Testis (tissue), 2 donors: Measurements from ENCODE around the gene IWS1.

Experiments used
- CTCF ChIP-seq, 3 experiments: fragments of 450-650 bp in 2 of 3; fragments of 200-600 bp in 1 of 3; sonication (generic) in 1 of 3; IDR thresholded peaks; one replicate each; pipeline ENCODE4 v1.5.1; 2016 to 2019; ENCODE audit warnings: antibody characterized with exemption in 3 of 3, mild to moderate bottlenecking in 2 of 3, moderate library complexity in 1 of 3
- POLR2A ChIP-seq: fragments of 450-650 bp; IDR thresholded peaks from one replicate; pipeline ENCODE4 v1.6.1; 2017; ENCODE audit warnings: antibody characterized with exemption, mild to moderate bottlenecking, moderate library complexity

DNA sequence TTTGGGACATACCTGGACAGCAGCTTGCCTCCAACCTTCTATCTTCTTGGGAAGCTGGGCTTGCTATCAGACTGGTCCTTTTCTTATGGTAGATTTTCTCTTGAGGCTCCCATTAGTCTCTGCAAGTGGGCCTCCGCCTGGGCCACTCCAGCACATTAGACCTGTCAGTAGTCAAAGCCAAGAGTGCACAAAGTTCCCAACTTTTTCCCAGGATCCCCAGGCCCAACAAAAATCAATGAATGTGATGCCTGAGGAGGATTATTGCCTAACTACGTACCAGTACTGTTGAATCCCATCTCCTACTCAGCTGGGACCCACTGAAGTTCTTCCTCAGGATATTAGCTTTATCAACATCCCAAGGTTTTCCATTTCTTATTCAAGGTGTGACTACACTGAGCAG lies 56.3 kb downstream of the IWS1 start:
- TF ChIP-seq POLR2A: no peak
- TF ChIP-seq CTCF (IDR thresholded peaks at IDR 0.05): no peak
